H1 (cell line): ENCODE data around the gene SND1. TPM values are rescaled to one million over a fixed set of nuclear protein-coding genes. Genes with fewer than 3 reads are reported as not detected.

Experiments used
- BACH1 ChIP-seq: IDR thresholded peaks from 2 replicates; pipeline ENCODE4 v1.6.1; 2012; ENCODE audit warnings: low read length, improper control_type of control experiment
- CBX5 ChIP-seq: fragments of 300-800, 300-1000 bp; sonication (generic); IDR thresholded peaks from 2 replicates; pipeline ENCODE4 v1.7.1; 2016; ENCODE audit warnings: antibody characterized with exemption, low read length, low read depth
- CTCF ChIP-seq, 3 experiments: IDR thresholded peaks; 1 replicate in 2 of 3; 2 replicates in 1 of 3; pipeline versions ENCODE4 v1.5.1 to v1.6.1; 2011; ENCODE audit warnings: low read length in 3 of 3, mild to moderate bottlenecking in 3 of 3, inconsistent platforms in 2 of 3, low read depth in 1 of 3, moderate library complexity in 1 of 3; ENCODE audit not compliant: insufficient read depth in 1 of 3; ENCODE audit errors: control extremely low read depth in 1 of 3
- JUND ChIP-seq: IDR thresholded peaks from 2 replicates; pipeline ENCODE4 v1.6.1; 2011; ENCODE audit warnings: mild to moderate bottlenecking, improper control_type of control experiment, low read length
- SP1 ChIP-seq: IDR thresholded peaks from 2 replicates; pipeline ENCODE4 v1.6.1; 2011; ENCODE audit warnings: low read depth, low read length
- SP4 ChIP-seq: IDR thresholded peaks from 2 replicates; pipeline ENCODE4 v1.6.1; 2012; ENCODE audit warnings: low read length, inconsistent platforms
- TAF1 ChIP-seq: IDR thresholded peaks from 2 replicates; pipeline ENCODE4 v1.6.1; 2011; ENCODE audit warnings: mild to moderate bottlenecking, low read depth, low read length
- polyA plus RNA-seq, 7 experiments: library from polyadenylated mRNA; depleted of rRNA in 3 of 7; stranded (reverse) in 5 of 7; unstranded in 2 of 7; fragments of >200 nt in 5 of 7; fragments of 200-250 nt in 2 of 7; gene quantifications; 1 replicate in 5 of 7; 2 replicates in 1 of 7; 4 replicates in 1 of 7; pipeline versions ENCODE4 v1.2.1 to v1.2.3, GENCODE V29; 2011 to 2013; ENCODE audit warnings: missing spikeins in 2 of 7, mixed read lengths in 2 of 7
- total RNA-seq: library from RNA; stranded (reverse); fragmentation: NEBNext Ultra II Directional; extraction: Animal tissue kit (Norgen Biotek cat#: 25700); gene quantifications from 2 replicates; pipeline ENCODE4 v1.2.1, GENCODE V29; 2021
- TF ChIP-seq, protein P1 (sequence below): fragments of 300-600 bp; sonication (generic); IDR thresholded peaks from 2 replicates; pipeline ENCODE4 v1.7.1; 2012; ENCODE audit warnings: low read length, moderate library complexity, mild to moderate bottlenecking, inconsistent platforms; ENCODE audit not compliant: insufficient replicate concordance

SND1 gene
- total and polyA plus RNA-seq, 2 of the 8 experiments (the other 6 are each of a cell fraction or from before 2014, with no cell fraction given): 122 to 290 TPM

GRCh38 chr7:128031901-128032604 lies 380.1 kb downstream of the SND1 start (continued):
- TF ChIP-seq JUND (no peak), SP4 (no peak), CTCF (IDR thresholded peaks at IDR 0.05; ENCODE audit: control extremely low read depth in 1 of 3, insufficient read depth in 1 of 3, low read depth in 1 of 3, low read length in 3 of 3) (peak in 1 of 3 experiments; percentile 9; a peak in 1 of 4 replicates), CBX5 (no peak), TAF1 (0 out of 2 replicates have a peak, but pooled peaks have one; percentile 44), SP1 (no peak), BACH1 (no peak; the same call in 1 of the 2 replicates)
- TF ChIP-seq, protein P1, sequence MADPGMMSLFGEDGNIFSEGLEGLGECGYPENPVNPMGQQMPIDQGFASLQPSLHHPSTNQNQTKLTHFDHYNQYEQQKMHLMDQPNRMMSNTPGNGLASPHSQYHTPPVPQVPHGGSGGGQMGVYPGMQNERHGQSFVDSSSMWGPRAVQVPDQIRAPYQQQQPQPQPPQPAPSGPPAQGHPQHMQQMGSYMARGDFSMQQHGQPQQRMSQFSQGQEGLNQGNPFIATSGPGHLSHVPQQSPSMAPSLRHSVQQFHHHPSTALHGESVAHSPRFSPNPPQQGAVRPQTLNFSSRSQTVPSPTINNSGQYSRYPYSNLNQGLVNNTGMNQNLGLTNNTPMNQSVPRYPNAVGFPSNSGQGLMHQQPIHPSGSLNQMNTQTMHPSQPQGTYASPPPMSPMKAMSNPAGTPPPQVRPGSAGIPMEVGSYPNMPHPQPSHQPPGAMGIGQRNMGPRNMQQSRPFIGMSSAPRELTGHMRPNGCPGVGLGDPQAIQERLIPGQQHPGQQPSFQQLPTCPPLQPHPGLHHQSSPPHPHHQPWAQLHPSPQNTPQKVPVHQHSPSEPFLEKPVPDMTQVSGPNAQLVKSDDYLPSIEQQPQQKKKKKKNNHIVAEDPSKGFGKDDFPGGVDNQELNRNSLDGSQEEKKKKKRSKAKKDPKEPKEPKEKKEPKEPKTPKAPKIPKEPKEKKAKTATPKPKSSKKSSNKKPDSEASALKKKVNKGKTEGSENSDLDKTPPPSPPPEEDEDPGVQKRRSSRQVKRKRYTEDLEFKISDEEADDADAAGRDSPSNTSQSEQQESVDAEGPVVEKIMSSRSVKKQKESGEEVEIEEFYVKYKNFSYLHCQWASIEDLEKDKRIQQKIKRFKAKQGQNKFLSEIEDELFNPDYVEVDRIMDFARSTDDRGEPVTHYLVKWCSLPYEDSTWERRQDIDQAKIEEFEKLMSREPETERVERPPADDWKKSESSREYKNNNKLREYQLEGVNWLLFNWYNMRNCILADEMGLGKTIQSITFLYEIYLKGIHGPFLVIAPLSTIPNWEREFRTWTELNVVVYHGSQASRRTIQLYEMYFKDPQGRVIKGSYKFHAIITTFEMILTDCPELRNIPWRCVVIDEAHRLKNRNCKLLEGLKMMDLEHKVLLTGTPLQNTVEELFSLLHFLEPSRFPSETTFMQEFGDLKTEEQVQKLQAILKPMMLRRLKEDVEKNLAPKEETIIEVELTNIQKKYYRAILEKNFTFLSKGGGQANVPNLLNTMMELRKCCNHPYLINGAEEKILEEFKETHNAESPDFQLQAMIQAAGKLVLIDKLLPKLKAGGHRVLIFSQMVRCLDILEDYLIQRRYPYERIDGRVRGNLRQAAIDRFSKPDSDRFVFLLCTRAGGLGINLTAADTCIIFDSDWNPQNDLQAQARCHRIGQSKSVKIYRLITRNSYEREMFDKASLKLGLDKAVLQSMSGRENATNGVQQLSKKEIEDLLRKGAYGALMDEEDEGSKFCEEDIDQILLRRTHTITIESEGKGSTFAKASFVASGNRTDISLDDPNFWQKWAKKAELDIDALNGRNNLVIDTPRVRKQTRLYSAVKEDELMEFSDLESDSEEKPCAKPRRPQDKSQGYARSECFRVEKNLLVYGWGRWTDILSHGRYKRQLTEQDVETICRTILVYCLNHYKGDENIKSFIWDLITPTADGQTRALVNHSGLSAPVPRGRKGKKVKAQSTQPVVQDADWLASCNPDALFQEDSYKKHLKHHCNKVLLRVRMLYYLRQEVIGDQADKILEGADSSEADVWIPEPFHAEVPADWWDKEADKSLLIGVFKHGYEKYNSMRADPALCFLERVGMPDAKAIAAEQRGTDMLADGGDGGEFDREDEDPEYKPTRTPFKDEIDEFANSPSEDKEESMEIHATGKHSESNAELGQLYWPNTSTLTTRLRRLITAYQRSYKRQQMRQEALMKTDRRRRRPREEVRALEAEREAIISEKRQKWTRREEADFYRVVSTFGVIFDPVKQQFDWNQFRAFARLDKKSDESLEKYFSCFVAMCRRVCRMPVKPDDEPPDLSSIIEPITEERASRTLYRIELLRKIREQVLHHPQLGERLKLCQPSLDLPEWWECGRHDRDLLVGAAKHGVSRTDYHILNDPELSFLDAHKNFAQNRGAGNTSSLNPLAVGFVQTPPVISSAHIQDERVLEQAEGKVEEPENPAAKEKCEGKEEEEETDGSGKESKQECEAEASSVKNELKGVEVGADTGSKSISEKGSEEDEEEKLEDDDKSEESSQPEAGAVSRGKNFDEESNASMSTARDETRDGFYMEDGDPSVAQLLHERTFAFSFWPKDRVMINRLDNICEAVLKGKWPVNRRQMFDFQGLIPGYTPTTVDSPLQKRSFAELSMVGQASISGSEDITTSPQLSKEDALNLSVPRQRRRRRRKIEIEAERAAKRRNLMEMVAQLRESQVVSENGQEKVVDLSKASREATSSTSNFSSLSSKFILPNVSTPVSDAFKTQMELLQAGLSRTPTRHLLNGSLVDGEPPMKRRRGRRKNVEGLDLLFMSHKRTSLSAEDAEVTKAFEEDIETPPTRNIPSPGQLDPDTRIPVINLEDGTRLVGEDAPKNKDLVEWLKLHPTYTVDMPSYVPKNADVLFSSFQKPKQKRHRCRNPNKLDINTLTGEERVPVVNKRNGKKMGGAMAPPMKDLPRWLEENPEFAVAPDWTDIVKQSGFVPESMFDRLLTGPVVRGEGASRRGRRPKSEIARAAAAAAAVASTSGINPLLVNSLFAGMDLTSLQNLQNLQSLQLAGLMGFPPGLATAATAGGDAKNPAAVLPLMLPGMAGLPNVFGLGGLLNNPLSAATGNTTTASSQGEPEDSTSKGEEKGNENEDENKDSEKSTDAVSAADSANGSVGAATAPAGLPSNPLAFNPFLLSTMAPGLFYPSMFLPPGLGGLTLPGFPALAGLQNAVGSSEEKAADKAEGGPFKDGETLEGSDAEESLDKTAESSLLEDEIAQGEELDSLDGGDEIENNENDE: no peak
